Stomach (tissue), 4 donors: ENCODE results near the gene AGPS.

Experiments used
- POLR2A ChIP-seq, 4 donors: fragments of 450-650 bp; IDR thresholded peaks; one replicate each; pipeline ENCODE4 v1.6.1; 2016; ENCODE audit warnings: antibody characterized with exemption in 4 of 4, control low read depth in 2 of 4, mild to moderate bottlenecking in 1 of 4, moderate library complexity in 1 of 4
- POLR2AphosphoS5 ChIP-seq, 3 donors: sonication (generic); formaldehyde crosslinking; IDR thresholded peaks; one replicate each; pipeline ENCODE4 v1.6.1; 2016; ENCODE audit warnings: antibody characterized with exemption in 3 of 3

DNA sequence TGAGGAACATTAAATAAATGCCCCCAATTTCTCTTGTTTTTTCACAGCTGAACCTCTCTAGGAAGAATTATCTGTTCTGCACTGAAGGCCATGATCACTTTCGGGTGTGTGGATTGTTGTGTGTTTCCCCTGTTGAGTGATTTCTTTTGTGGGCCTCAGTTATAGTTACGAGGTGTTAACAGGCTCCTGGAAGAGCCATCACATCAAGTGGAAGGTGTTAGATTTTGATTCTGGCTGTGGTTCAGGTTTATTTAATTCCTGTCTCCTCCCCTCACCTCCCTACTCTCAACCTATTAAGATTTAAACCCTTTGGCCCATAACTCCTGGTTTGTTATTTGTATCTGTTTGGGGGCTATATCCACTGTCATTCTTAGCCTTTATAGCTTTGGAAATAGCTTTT, 182.8 kb downstream of the AGPS start:
- no peak for TF ChIP-seq POLR2AphosphoS5 (IDR thresholded peaks at IDR 0.05)
- no peak for TF ChIP-seq POLR2A (IDR thresholded peaks at IDR 0.05)
